GM12874 (cell line): ENCODE data around the gene MAEL.

Experiments used
- CTCF ChIP-seq: IDR thresholded peaks from 2 replicates; pipeline ENCODE4 v1.5.1; 2011; ENCODE audit warnings: low read depth, mild to moderate bottlenecking, control low read depth, low read length, moderate library complexity; ENCODE audit not compliant: insufficient read depth

The MAEL gene

GRCh38 chr1:167068761-167069160 lies 79.7 kb downstream of the MAEL start:
- no peak for TF ChIP-seq CTCF

GRCh38 chr1:167071286-167071685 lies 82.2 kb downstream of the MAEL start:
- TF ChIP-seq CTCF: no peak
